Thymus (tissue), 11 donors: ENCODE data around the gene OR5AU1. TPM values are rescaled to one million over a fixed set of nuclear protein-coding genes. Genes with fewer than 3 reads are reported as not detected.

Experiments used
- DNase-seq, 9 donors: peaks; one replicate each; pipeline ENCODE4 v3.0.0-alpha.2; 2013; ENCODE audit warnings: low spot score in 9 of 9, low read depth in 6 of 9, missing footprints in 1 of 9
- H3K27ac ChIP-seq, 2 donors: one replicate each; pipeline ENCODE4 v1.5.1; 2013; ENCODE audit warnings: control low read depth in 1 of 2, low read depth in 1 of 2, low read length in 1 of 2, mild to moderate bottlenecking in 1 of 2, moderate library complexity in 1 of 2
- H3K27me3 ChIP-seq, 2 donors: one replicate each; pipeline ENCODE4 v1.5.1; 2013; ENCODE audit warnings: low read length in 1 of 2; ENCODE audit not compliant: control insufficient read depth in 2 of 2, insufficient read depth in 1 of 2
- H3K36me3 ChIP-seq, 2 donors: one replicate each; pipeline ENCODE4 v1.5.1; 2013; ENCODE audit warnings: low read length in 1 of 2, mild to moderate bottlenecking in 1 of 2, moderate library complexity in 1 of 2; ENCODE audit not compliant: control insufficient read depth in 2 of 2, insufficient read depth in 2 of 2
- H3K4me1 ChIP-seq, 2 donors: one replicate each; pipeline ENCODE4 v1.5.1; 2013; ENCODE audit warnings: low read length in 2 of 2; ENCODE audit not compliant: control insufficient read depth in 2 of 2, insufficient read depth in 2 of 2
- H3K4me3 ChIP-seq, 2 donors: one replicate each; pipeline ENCODE4 v1.5.1; 2013; ENCODE audit warnings: low read length in 2 of 2, control low read depth in 1 of 2, mild to moderate bottlenecking in 1 of 2
- H3K9me3 ChIP-seq, 2 donors: one replicate each; pipeline ENCODE4 v1.5.1; 2013; ENCODE audit warnings: low read length in 1 of 2, mild to moderate bottlenecking in 1 of 2; ENCODE audit not compliant: control insufficient read depth in 2 of 2, insufficient read depth in 1 of 2
- WGBS: extraction: QIAGEN DNeasy Blood & Tissue Kit; methylation state at CpG from one replicate; pipeline ENCODE4 v1.1.7; 2013; 5-methylcytosine and 5-hydroxymethylcytosine counted together
- polyA plus RNA-seq: library from polyadenylated mRNA; stranded (reverse); fragments of 200-250 nt; gene quantifications from one replicate; pipeline ENCODE4 v1.2.3, GENCODE V29; 2013
- total RNA-seq: library from RNA; stranded (reverse); fragments of 120-200 nt; gene quantifications from one replicate; pipeline ENCODE4 v1.2.4, GENCODE V29; 2013
- donor health status: healthy.

The OR5AU1 gene
- total and polyA plus RNA-seq, 2 donors: 0.05 TPM; not detected in 1

DNA sequence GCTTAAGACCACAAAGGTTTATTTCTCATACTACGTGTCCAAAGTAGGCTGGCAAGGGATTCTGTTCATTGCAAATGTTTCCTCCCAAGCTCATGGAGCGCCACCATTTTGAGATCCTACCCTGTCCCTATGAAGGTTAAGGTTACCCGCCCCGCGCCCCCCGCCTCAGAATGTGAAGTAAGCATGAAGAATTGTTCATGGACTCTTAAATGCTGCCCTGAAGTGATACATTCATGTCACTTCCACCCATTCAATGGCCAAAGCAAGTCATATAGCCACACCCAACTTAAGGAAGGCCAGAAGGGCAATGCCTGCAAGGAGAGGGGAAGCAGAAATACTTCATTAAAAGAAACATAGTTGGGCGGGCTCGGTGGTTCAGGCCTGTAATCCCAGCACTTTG lies 50.8 kb downstream of the OR5AU1 start:
- Histone ChIP-seq H3K27me3 (no peaks in the 10 kb centered on the region), H3K4me3 (no peak overlapping the region), H3K27ac (no peak overlapping the region), H3K4me1 (peaks cover 15 to 43% of the 10 kb centered on the region in 2 donors), H3K9me3 (no peaks in the 10 kb centered on the region), H3K36me3 (no peaks in the 10 kb centered on the region)
- WGBS: 94% methylated on average over 8 of the region's 8 CpGs
- no peak for DNase-seq

Other genes with a start within 250 kb of the OR5AU1 start
- gene RNASE2, start 200.6 kb downstream of the OR5AU1 start, total RNA-seq: 49.1 TPM
- 16.6 TPM for gene RNASE2, start 200.6 kb downstream of the OR5AU1 start, polyA plus RNA-seq
- 64.2 TPM for gene METTL17, start 166.1 kb downstream of the OR5AU1 start, total RNA-seq
- gene METTL17, start 166.1 kb downstream of the OR5AU1 start, polyA plus RNA-seq: 99.5 TPM
- gene SLC39A2, start 156.8 kb downstream of the OR5AU1 start, total RNA-seq: 1.5 TPM
- gene SLC39A2, start 156.8 kb downstream of the OR5AU1 start, polyA plus RNA-seq: 7.0 TPM
- gene NDRG2, start 131.0 kb downstream of the OR5AU1 start, total RNA-seq: 19.8 TPM
- 77.8 TPM for gene NDRG2, start 131.0 kb downstream of the OR5AU1 start, polyA plus RNA-seq
- gene TPPP2, start 125.8 kb downstream of the OR5AU1 start, total RNA-seq: not detected
- gene TPPP2, start 125.8 kb downstream of the OR5AU1 start, polyA plus RNA-seq: 0.30 TPM
- not detected for gene RNASE13, start 121.3 kb downstream of the OR5AU1 start, total RNA-seq
- gene RNASE13, start 121.3 kb downstream of the OR5AU1 start, polyA plus RNA-seq: not detected
- 0.47 TPM for gene RNASE7, start 113.7 kb downstream of the OR5AU1 start, total RNA-seq
- 1.6 TPM for gene RNASE7, start 113.7 kb downstream of the OR5AU1 start, polyA plus RNA-seq
- gene RNASE8, start 98.2 kb downstream of the OR5AU1 start, total RNA-seq: not detected
- gene RNASE8, start 98.2 kb downstream of the OR5AU1 start, polyA plus RNA-seq: not detected
- 6.9 TPM for gene ARHGEF40, start 85.8 kb downstream of the OR5AU1 start, total RNA-seq
- 6.5 TPM for gene ARHGEF40, start 85.8 kb downstream of the OR5AU1 start, polyA plus RNA-seq
- 11.2 TPM for gene ZNF219, start 57.4 kb downstream of the OR5AU1 start, total RNA-seq
- 21.9 TPM for gene ZNF219, start 57.4 kb downstream of the OR5AU1 start, polyA plus RNA-seq
- gene TMEM253, start 55.0 kb downstream of the OR5AU1 start, total RNA-seq: 0.14 TPM
- 0.98 TPM for gene TMEM253, start 55.0 kb downstream of the OR5AU1 start, polyA plus RNA-seq
- 968 TPM for gene HNRNPC, start 113.4 kb upstream of the OR5AU1 start, total RNA-seq
- gene HNRNPC, start 113.4 kb upstream of the OR5AU1 start, polyA plus RNA-seq: 909 TPM
- 0.19 TPM for gene RPGRIP1, start 124.0 kb upstream of the OR5AU1 start, total RNA-seq
- gene RPGRIP1, start 124.0 kb upstream of the OR5AU1 start, polyA plus RNA-seq: 0.30 TPM
- 95.8 TPM for gene SUPT16H, start 228.0 kb upstream of the OR5AU1 start, total RNA-seq
- 64.5 TPM for gene SUPT16H, start 228.0 kb upstream of the OR5AU1 start, polyA plus RNA-seq